Suprapubic skin (tissue), 4 donors: ENCODE data around the gene CREB5.

ENCODE experiments used
- EP300 ChIP-seq: sonication (generic); formaldehyde crosslinking; IDR thresholded peaks from one replicate; pipeline ENCODE4 v1.6.1; 2017; ENCODE audit warnings: antibody characterized with exemption
- POLR2AphosphoS5 ChIP-seq, 3 donors: sonication (generic); formaldehyde crosslinking; IDR thresholded peaks; one replicate each; pipeline ENCODE4 v1.6.1; 2017; ENCODE audit warnings: antibody characterized with exemption in 3 of 3
- TF ChIP-seq, protein P1 (sequence below), 2 donors: fragments of 200-600 bp in 1 of 2; fragments of 450-650 bp in 1 of 2; sonication (generic) in 1 of 2; IDR thresholded peaks; one replicate each; pipeline ENCODE4 v1.5.1; 2016 to 2019; ENCODE audit warnings: antibody characterized with exemption in 2 of 2, mild to moderate bottlenecking in 1 of 2, moderate library complexity in 1 of 2

DNA sequence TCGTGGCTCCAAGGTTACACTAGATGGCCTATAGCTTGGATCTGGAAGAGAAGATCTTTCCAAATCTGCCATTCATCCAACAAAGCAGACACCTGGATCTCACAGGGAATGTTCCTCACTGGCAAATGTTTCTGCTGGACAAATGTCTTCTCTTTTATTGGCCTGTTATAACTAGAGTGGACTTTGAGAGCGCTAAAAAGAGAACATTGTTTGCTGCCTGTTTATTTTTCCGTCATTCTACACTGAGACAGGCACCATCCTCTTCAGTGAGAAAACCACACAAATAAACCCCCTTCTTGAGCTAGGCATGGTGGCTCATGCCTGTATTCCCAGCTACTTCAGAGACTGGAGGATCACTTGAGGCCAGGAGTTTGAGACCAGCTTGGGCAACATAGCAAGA is 206.9 kb downstream of the CREB5 start:
- TF ChIP-seq EP300, result no peak
- TF ChIP-seq, protein P1, sequence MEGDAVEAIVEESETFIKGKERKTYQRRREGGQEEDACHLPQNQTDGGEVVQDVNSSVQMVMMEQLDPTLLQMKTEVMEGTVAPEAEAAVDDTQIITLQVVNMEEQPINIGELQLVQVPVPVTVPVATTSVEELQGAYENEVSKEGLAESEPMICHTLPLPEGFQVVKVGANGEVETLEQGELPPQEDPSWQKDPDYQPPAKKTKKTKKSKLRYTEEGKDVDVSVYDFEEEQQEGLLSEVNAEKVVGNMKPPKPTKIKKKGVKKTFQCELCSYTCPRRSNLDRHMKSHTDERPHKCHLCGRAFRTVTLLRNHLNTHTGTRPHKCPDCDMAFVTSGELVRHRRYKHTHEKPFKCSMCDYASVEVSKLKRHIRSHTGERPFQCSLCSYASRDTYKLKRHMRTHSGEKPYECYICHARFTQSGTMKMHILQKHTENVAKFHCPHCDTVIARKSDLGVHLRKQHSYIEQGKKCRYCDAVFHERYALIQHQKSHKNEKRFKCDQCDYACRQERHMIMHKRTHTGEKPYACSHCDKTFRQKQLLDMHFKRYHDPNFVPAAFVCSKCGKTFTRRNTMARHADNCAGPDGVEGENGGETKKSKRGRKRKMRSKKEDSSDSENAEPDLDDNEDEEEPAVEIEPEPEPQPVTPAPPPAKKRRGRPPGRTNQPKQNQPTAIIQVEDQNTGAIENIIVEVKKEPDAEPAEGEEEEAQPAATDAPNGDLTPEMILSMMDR (IDR thresholded peaks at IDR 0.05), result no peak
- no peak for TF ChIP-seq POLR2AphosphoS5 (IDR thresholded peaks at IDR 0.05)
